ENCODE data around the gene UPK1A. TPM values are rescaled to one million over a fixed set of nuclear protein-coding genes. Genes with fewer than 3 reads are reported as not detected.

Gene UPK1A
- total and polyA plus RNA-seq, 10 of the 15 experiments (the other 5 are each of a cell fraction or from before 2014, with no cell fraction given): 0.15 to 1.9 (median 0.26) TPM; not detected in 7

GRCh38 chr19:35710784-35711723 is 44.7 kb downstream of the UPK1A start (continued):
- TF ChIP-seq ZZZ3 (IDR thresholded peaks at IDR 0.05; ENCODE audit: control insufficient read depth, insufficient read length, low read depth): no peak
- TF ChIP-seq IRF4 (IDR thresholded peaks at IDR 0.05; ENCODE audit: low read depth, low read length): peak; percentile 99
- TF ChIP-seq CHD1 (IDR thresholded peaks at IDR 0.05; ENCODE audit: low read depth, low read length): no peak
- no peak for TF ChIP-seq TCF3 (IDR thresholded peaks at IDR 0.05; ENCODE audit: borderline replicate concordance, insufficient read depth, low read depth, low read length)
- TF ChIP-seq SUPT20H (IDR thresholded peaks at IDR 0.05; ENCODE audit: borderline replicate concordance, control insufficient read depth, low read depth, low read length): no peak
- peak; percentile 88 for TF ChIP-seq RELA (IDR thresholded peaks at IDR 0.05; ENCODE audit: borderline replicate concordance, partially characterized antibody)
- TF ChIP-seq ZBED1 (IDR thresholded peaks at IDR 0.05; ENCODE audit: borderline replicate concordance): no peak
- no peak for TF ChIP-seq ZNF24 (IDR thresholded peaks at IDR 0.05)
- peak; percentile 48 for TF ChIP-seq MEF2B (IDR thresholded peaks at IDR 0.05; ENCODE audit: partially characterized antibody, poor library complexity, severe bottlenecking)
